ENCODE data around the gene SIGLEC1. TPM values are rescaled to one million over a fixed set of nuclear protein-coding genes. Genes with fewer than 3 reads are reported as not detected.

SIGLEC1 gene
- total RNA-seq, 1 donor from 2014 or later, result 6.4 TPM

- DNase-seq, result no peak
- peaks cover 32% of the 10 kb centered on the region for H3K4me1 ChIP-seq
- no peak overlapping the region for H3K27ac ChIP-seq (replicated peaks)
- no peak overlapping the region for H3K4me3 ChIP-seq
- peaks cover 39% of the 10 kb centered on the region for H3K27me3 ChIP-seq (ENCODE audit: low read depth)
- intact Hi-C loops (cut with micrococcal nuclease), result no loop called here
- TF ChIP-seq, protein P1, sequence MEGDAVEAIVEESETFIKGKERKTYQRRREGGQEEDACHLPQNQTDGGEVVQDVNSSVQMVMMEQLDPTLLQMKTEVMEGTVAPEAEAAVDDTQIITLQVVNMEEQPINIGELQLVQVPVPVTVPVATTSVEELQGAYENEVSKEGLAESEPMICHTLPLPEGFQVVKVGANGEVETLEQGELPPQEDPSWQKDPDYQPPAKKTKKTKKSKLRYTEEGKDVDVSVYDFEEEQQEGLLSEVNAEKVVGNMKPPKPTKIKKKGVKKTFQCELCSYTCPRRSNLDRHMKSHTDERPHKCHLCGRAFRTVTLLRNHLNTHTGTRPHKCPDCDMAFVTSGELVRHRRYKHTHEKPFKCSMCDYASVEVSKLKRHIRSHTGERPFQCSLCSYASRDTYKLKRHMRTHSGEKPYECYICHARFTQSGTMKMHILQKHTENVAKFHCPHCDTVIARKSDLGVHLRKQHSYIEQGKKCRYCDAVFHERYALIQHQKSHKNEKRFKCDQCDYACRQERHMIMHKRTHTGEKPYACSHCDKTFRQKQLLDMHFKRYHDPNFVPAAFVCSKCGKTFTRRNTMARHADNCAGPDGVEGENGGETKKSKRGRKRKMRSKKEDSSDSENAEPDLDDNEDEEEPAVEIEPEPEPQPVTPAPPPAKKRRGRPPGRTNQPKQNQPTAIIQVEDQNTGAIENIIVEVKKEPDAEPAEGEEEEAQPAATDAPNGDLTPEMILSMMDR (IDR thresholded peaks at IDR 0.05; ENCODE audit: borderline replicate concordance), result no peak
- no peaks in the 10 kb centered on the region for H3K36me3 ChIP-seq
- no peaks in the 10 kb centered on the region for H3K9me3 ChIP-seq (replicated peaks)
Measured at GRCh38 chr20:3724356-3724755, 12.0 kb upstream of the SIGLEC1 start.

GRCh38 chr20:3723284-3723683 lies 10.9 kb upstream of the SIGLEC1 start:
- TF ChIP-seq, protein P1 (IDR thresholded peaks at IDR 0.05; ENCODE audit: borderline replicate concordance), result no peak
- peaks cover 33% of the 10 kb centered on the region for H3K27me3 ChIP-seq (ENCODE audit: low read depth)
- DNase-seq, result no peak
- H3K9me3 ChIP-seq (replicated peaks), result no peaks in the 10 kb centered on the region
- H3K27ac ChIP-seq (replicated peaks), result no peak overlapping the region
- H3K4me3 ChIP-seq, result no peak overlapping the region
- intact Hi-C loops (cut with micrococcal nuclease), result no loop called here
- H3K4me1 ChIP-seq, result peaks cover 21% of the 10 kb centered on the region
- no peaks in the 10 kb centered on the region for H3K36me3 ChIP-seq

DNA sequence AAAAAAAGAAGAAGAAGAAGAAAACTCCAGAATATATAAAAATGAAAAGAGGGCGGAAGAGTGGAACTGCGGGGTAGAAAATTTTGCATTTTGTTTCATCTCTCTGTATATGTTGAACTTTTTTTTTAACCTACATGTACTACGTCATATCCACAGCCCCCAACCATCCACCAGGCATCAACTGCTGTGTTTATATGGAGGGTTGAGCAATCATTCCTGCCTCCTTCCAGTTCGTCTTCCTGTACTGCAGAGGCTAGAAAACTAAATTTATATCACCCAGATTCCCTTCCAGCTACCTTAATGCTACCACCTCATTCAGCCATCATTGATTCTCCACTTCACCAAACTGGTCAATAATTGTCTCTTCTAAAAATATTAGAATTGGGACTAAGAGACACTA lies 9.5 kb upstream of the SIGLEC1 start:
- H3K9me3 ChIP-seq (replicated peaks), result no peaks in the 10 kb centered on the region
- H3K27me3 ChIP-seq (ENCODE audit: low read depth), result peaks cover 20% of the 10 kb centered on the region
- H3K4me3 ChIP-seq, result no peak overlapping the region
- no peaks in the 10 kb centered on the region for H3K36me3 ChIP-seq
- no peak for DNase-seq
- TF ChIP-seq, protein P1 (IDR thresholded peaks at IDR 0.05; ENCODE audit: borderline replicate concordance), result no peak
- peaks cover 8% of the 10 kb centered on the region for H3K4me1 ChIP-seq
- intact Hi-C loops (cut with micrococcal nuclease), result no loop called here
- H3K27ac ChIP-seq (replicated peaks), result no peak overlapping the region

GRCh38 chr20:3720626-3721025 lies 8.2 kb upstream of the SIGLEC1 start:
- H3K36me3 ChIP-seq, result no peaks in the 10 kb centered on the region
- H3K9me3 ChIP-seq (replicated peaks), result no peaks in the 10 kb centered on the region
- no peak overlapping the region for H3K4me3 ChIP-seq
- no peak for DNase-seq
- H3K27me3 ChIP-seq (ENCODE audit: low read depth), result peaks cover 8% of the 10 kb centered on the region
- no peak overlapping the region for H3K27ac ChIP-seq (replicated peaks)
- intact Hi-C loops (cut with micrococcal nuclease), result no loop called here
- peaks cover 1% of the 10 kb centered on the region for H3K4me1 ChIP-seq
- TF ChIP-seq, protein P1 (IDR thresholded peaks at IDR 0.05; ENCODE audit: borderline replicate concordance), result no peak

- intact Hi-C loops (cut with micrococcal nuclease), result no loop called here
- TF ChIP-seq, protein P1 (IDR thresholded peaks at IDR 0.05; ENCODE audit: borderline replicate concordance), result no peak
- H3K27ac ChIP-seq (replicated peaks), result no peak overlapping the region
- H3K4me1 ChIP-seq, result no peaks in the 10 kb centered on the region
- no peak for DNase-seq
- H3K9me3 ChIP-seq (replicated peaks), result no peaks in the 10 kb centered on the region
- H3K4me3 ChIP-seq, result no peak overlapping the region
- peaks cover 3% of the 10 kb centered on the region for H3K27me3 ChIP-seq (ENCODE audit: low read depth)
- H3K36me3 ChIP-seq, result no peaks in the 10 kb centered on the region
Measured at GRCh38 chr20:3720068-3720467, 7.7 kb upstream of the SIGLEC1 start.

DNA sequence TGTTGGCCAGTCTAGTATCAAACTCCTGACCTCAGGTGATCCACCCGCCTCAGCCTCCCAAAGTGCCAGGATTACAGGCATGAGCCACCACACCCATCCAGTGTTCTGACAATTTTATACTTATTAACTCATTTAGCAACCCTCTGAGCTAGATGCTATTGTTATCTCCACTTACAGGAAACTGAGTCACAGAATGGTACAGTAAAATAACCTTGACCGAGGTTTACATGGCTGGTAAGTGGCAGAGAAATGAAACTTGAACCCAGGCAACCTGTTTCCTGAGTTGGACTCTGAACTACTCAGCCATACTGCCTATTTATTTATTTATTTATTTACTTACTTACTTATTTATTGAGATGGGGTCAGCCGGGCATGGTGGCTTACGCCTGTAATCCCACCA lies 6.6 kb upstream of the SIGLEC1 start:
- H3K27ac ChIP-seq (replicated peaks), result no peak overlapping the region
- H3K36me3 ChIP-seq, result no peaks in the 10 kb centered on the region
- H3K4me1 ChIP-seq, result no peaks in the 10 kb centered on the region
- no peak for DNase-seq
- TF ChIP-seq, protein P1 (IDR thresholded peaks at IDR 0.05; ENCODE audit: borderline replicate concordance), result no peak
- H3K9me3 ChIP-seq (replicated peaks), result no peaks in the 10 kb centered on the region
- H3K4me3 ChIP-seq, result no peak overlapping the region
- H3K27me3 ChIP-seq (ENCODE audit: low read depth), result peaks cover 3% of the 10 kb centered on the region
- intact Hi-C loops (cut with micrococcal nuclease), result no loop called here

Data from left ventricle myocardium inferior (tissue), 1 donor.